Kidney (tissue), 14 donors: ENCODE data around the gene TRPM4. TPM values are rescaled to one million over a fixed set of nuclear protein-coding genes. Genes with fewer than 3 reads are reported as not detected.
"Not testable (repeated sequence)": the region's sequence is repeated elsewhere in the genome, so short reads cannot be mapped to it uniquely, and the experiment has no call there.

ENCODE experiments used
- DNase-seq, 5 donors: peaks; one replicate each; pipeline ENCODE4 v3.0.0-alpha.2; 2013 to 2020
- FAIRE-seq: peaks from 2 replicates; lab custom pipeline; 2012; peaks lifted over from hg19 to GRCh38; lab: Jason Lieb, UNC
- H3K27ac ChIP-seq, 2 donors: one replicate each; pipeline ENCODE4 v1.7.0; 2013; ENCODE audit warnings: low read depth in 2 of 2, low read length in 2 of 2, inconsistent platforms in 1 of 2
- H3K27me3 ChIP-seq: one replicate; pipeline ENCODE4 v1.7.1; 2013; ENCODE audit warnings: low read length, inconsistent platforms; ENCODE audit not compliant: control insufficient read depth, insufficient read depth
- H3K36me3 ChIP-seq, 3 donors: one replicate each; pipeline versions ENCODE4 v1.7.0 to v1.7.1; 2013; ENCODE audit warnings: low read length in 3 of 3, control low read depth in 1 of 3, inconsistent platforms in 1 of 3; ENCODE audit not compliant: insufficient read depth in 3 of 3, control insufficient read depth in 2 of 3
- H3K4me1 ChIP-seq, 3 donors: one replicate each; pipeline versions ENCODE4 v1.7.0 to v1.7.1; 2013; ENCODE audit warnings: low read length in 3 of 3, inconsistent platforms in 1 of 3, low read depth in 1 of 3; ENCODE audit not compliant: control insufficient read depth in 2 of 3, insufficient read depth in 2 of 3
- H3K4me3 ChIP-seq, 3 donors: one replicate each; pipeline versions ENCODE4 v1.7.0 to v1.8.1; 2013; ENCODE audit warnings: low read length in 3 of 3, control low read depth in 1 of 3, inconsistent platforms in 1 of 3
- H3K9ac ChIP-seq, 3 donors: one replicate each; pipeline versions ENCODE4 v1.7.0 to v1.7.1; 2013; ENCODE audit warnings: low read length in 3 of 3, control low read depth in 1 of 3, inconsistent platforms in 1 of 3
- H3K9me3 ChIP-seq, 3 donors: one replicate each; pipeline versions ENCODE4 v1.7.0 to v1.7.1; 2013; ENCODE audit warnings: low read length in 3 of 3, control low read depth in 1 of 3, inconsistent platforms in 1 of 3; ENCODE audit not compliant: control insufficient read depth in 2 of 3, insufficient read depth in 1 of 3
- CTCF ChIP-seq: IDR thresholded peaks from 3 replicates; pipeline ENCODE4 v1.5.1; 2012; ENCODE audit warnings: mild to moderate bottlenecking, moderate library complexity, borderline replicate concordance; ENCODE audit not compliant: insufficient read depth; ENCODE audit errors: extremely low read depth
- intact Hi-C: fragments of 100-400 bp; cut with DNase I; formaldehyde crosslinking; loops from one replicate; pipeline ENCODE4 v1.11.1; 2022
- polyA plus RNA-seq: library from polyadenylated mRNA; stranded (reverse); fragments of 350-450 nt; fragmentation: Illumina TruSeq; extraction: RNeasy Lipid Tissue Mini Kit (QIAGEN cat#74804); gene quantifications from one replicate; pipeline ENCODE4 v1.2.3, GENCODE V29; 2014; ENCODE audit warnings: low read depth, low replicate concordance; ENCODE audit not compliant: insufficient read depth
- total RNA-seq: library from RNA; stranded (reverse); fragmentation: NEBNext Ultra II Directional; extraction: Animal tissue kit (Norgen Biotek cat#: 25700); gene quantifications from one replicate; pipeline ENCODE4 v1.2.1, GENCODE V29; 2021
- donor health status: control.
- donor health status: control.
- donor health status: control.
- donor health status: control.
- donor health status: control.
- donor health status: DM: yes; HTN: yes; CAD: no.
- donor health status: Normal renal cell carcinoma (clear cell type).

Gene TRPM4
- total and polyA plus RNA-seq, 2 donors from 2014 or later = 47.6 to 89.1 TPM

- Histone ChIP-seq H3K9me3 (no peaks in the 10 kb centered on the region), H3K4me3 (peak overlapping the region in 2 of 3 donors; percentile 14 to 44), H3K36me3 (no peaks in the 10 kb centered on the region), H3K27ac (no peak overlapping the region), H3K27me3 (no peaks in the 10 kb centered on the region), H3K4me1 (peaks cover 0 to 22% (median 0%) of the 10 kb centered on the region in 3 donors), H3K9ac (no peak overlapping the region)
- DNase-seq = peak; percentile 87 to 93 (median 92)
- peak; percentile 70 for TF ChIP-seq CTCF
- no peak for FAIRE-seq
- intact Hi-C loops = no loop called here
These were observed 11.8 kb upstream of the TRPM4 start for GRCh38 chr19:49145573-49146407.

- Histone ChIP-seq H3K4me3 (peak overlapping the region in 1 of 3 donors; percentile 44), H3K4me1 (peaks cover 0 to 26% (median 0%) of the 10 kb centered on the region in 3 donors)
- intact Hi-C loops, H3K27ac ChIP-seq, H3K27me3 ChIP-seq, H3K36me3 ChIP-seq, FAIRE-seq, DNase-seq, H3K9me3 ChIP-seq, H3K9ac ChIP-seq: not testable (repeated sequence)
These were observed 11.2 kb upstream of the TRPM4 start for GRCh38 chr19:49146408-49146770.

GRCh38 chr19:49148044-49148682, 9.4 kb upstream of the TRPM4 start:
- FAIRE-seq = no peak
- Histone ChIP-seq H3K4me1 (peaks cover 0 to 25% (median 0%) of the 10 kb centered on the region in 3 donors), H3K9me3 (no peaks in the 10 kb centered on the region), H3K27ac (peak overlapping the region; percentile 16 to 41), H3K27me3 (no peaks in the 10 kb centered on the region), H3K4me3 (peak overlapping the region in 2 of 3 donors; percentile 51 to 89), H3K36me3 (no peaks in the 10 kb centered on the region), H3K9ac (peak overlapping the region in 1 of 3 donors; percentile 40)
- TF ChIP-seq CTCF = no peak
- DNase-seq = peak in 2 of 5 donors; percentile 59 to 67
- intact Hi-C loops = no loop called here
